ENCODE measurements around the gene ZNF892.
A peak's percentile ranks its signal among the peaks of the same experiment; 100 is the strongest.

The ZNF892 gene

DNA sequence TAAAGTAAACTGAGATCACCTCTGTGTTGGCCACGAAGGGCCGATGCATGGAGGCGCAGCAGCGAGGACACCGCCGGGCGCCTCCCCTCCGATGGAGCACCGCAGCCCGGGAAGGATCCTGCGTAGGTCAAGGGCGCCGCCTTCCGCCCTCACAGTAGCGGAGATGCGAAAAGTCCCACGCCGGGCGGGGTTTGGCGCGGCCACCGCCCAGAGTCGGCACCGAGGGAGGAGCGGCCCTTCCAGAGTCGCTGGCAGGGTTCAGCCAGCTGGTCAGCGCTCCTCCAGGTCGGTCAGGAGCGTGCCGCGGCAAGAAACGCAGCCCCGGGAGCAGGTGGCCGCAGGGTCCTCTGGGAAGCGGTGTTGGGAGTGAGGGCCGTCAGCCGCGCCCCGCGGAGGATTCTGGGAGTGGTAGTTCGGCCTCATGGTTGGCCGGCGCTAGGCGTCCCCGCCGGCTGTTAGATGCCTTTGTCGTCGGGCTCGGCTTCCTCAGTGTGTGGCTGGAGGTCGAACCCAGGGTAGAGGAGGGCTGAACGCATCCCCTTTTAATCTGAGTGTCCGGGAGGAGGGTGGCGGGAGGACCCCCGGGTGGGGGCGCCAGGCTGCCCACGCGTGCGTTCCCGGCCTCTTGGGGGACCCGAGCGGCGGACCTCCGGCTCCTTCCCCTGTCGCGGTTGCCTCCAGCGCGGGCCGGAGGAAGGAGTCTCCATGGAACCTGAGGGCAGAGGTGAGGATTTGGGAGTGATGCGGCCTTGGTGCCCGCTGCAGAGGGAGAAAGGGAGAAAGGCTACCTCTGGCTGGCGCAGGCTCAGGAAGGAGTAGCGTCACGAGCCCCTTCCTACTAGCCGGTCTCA lies at the start of gene ZNF892:
ZNF892 (plus strand) TSS at position 411 of the 851 bp plus-strand sequence; CDS start at position 706, 295 bp downstream.
- peak; percentile 88 for DNase-seq (ENCODE audit: low read depth)

DNA sequence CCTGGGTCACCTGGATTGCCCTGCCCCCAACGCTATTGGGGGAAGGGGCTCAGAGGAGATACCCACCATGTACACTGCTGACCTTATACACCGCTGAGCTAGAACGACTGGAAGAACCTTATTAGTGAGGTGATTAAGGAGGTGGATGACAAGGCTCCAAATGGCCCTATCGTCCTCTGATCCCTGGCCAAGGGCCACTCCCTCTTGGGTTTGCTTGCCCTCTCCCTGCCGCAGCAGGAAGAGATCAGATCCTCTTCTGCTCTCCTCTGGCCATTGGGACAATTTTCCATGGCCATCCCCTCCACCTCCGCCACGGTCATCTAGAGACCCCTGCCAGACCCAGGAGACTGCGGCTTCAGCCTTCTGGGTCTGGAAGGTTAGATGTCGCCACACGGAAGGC lies 48.9 kb upstream of the ZNF892 start:
- no peak for DNase-seq (ENCODE audit: low read depth)

DNA sequence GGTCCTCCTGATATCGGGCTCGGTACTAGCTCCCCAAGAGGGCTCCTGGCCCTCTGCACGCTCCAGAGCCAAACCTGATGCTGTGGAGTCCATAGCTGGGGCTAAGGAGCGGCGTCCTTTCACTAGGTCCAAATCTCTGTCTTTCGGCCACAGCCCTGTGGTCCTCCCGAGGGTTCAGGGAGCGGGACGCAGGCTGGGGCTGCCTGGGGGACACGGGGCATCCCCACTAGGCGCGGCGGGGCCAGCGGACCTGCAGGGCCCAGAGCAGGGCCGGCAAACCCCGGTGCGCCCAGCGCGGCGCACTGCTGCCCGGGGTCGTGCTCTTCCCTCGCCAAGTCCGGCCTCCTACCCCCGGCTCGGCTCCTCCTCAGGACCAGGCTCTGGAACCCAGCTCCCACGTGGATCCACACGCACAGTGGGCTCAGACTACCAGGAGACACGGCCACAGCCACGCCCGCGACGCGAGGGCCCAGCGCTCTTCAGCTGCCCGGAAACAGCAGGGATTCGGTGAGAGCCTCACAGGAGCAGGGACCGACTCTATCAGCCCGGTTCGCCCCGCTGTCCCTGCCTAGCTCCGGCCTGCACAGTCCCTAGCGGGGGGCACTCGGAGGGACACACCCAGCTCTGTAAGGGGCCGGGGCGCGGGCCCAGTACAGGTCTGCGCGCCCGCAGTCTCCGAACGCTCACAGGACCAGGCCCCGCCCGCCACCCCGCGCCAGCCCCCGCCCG lies 48.3 kb upstream of the ZNF892 start:
- peak; percentile 48 for DNase-seq (ENCODE audit: low read depth)

DNA sequence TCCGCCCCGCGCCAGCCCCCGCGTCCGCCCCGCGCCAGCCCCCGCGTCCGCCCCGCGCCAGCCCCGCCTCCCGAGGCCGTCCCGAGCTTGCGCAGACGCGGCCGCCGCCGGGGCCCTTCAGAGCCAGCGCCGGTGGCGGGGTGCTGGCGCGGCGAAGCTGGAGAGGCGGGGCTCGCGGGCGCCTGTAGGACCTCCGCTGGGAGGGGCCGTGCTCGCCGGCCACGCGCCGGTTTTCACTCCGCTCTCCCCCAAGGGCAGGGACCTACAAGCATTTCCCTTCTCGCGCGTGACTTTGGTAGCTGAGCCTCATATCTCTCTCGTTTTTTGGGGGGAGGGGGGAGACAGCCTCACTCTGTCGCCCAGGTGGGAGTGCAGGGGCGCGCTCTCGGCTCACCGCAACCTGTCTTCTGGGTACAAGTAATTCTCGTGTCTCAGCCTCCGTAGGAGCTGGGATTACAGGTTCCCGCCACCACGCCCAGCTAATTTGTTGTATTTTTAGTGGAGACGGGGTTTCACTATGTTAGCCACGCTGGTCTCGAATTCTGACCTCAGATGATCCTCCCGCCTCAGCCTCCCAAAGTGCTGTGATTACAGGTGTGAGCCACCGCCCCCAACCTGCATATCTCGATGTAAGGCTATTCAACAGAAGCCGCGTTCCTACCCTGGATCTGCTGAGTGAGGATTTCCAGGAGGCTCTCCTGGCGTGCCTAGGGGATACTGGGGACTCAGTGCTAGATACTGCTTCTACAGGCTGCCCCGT lies 47.5 kb upstream of the ZNF892 start, which contains the start of gene ZNF514:
ZNF514 (minus strand) TSS at position 159 of the 760 bp plus-strand sequence. CDS start 6,595 bp downstream, outside the sequence.
- peak; percentile 78 for DNase-seq (ENCODE audit: low read depth)

DNA sequence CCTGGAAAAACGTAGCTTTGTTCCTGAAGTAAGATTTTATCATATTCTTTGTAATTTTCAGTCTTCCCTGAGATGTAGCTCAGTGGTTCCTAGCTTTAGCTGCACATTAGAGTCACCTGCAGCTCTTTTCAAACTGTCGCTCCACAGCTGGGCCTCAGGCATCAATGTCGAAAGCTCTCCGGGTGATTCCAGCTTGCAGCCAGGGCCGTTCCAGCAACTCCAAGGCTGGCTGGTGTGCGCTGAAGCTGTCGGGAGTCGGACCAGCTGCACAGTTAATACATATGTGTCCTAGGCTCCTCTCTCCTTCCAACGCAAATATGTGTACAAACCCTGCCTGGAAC lies 42.3 kb upstream of the ZNF892 start:
- DNase-seq (ENCODE audit: low read depth), result no peak

DNA sequence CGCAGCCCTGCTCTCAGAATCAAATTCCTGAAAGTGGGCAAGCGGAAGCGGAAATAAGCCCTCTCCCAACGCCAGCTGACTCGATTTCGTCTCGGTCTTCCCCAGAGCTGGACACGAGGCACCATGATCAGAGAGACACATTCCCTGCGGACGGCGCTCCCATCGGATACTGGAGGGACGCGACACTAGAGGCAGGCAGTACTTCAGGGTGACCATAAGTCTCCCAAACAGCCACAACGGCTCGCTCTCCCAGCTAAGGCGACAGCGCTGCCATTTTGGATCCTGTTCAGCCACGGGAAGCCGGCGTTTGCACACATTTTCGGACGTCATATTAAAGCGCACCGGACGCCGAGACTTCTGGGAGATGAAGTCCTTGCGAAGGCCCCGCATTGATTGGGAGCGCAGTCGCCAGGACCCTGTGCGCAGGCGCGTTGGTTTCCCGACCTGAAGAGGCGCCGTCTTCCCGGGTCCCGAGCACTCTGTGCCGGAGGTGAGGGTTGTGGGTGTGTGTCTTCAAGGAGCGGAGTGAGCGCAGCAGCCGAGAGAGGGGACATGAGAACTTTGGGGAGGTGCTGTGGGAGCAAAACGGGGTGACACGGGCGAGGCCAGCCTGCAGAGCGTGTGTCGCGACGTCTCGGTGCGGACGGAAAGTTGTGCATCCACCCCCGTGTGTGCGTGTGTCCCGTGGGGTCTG lies 41.8 kb upstream of the ZNF892 start, which contains the start of gene ZNF2:
ZNF2 (plus strand) TSS at position 439 of the 694 bp plus-strand sequence. CDS start 10,418 bp downstream, outside the sequence.
- DNase-seq (ENCODE audit: low read depth), result peak; percentile 97

DNA sequence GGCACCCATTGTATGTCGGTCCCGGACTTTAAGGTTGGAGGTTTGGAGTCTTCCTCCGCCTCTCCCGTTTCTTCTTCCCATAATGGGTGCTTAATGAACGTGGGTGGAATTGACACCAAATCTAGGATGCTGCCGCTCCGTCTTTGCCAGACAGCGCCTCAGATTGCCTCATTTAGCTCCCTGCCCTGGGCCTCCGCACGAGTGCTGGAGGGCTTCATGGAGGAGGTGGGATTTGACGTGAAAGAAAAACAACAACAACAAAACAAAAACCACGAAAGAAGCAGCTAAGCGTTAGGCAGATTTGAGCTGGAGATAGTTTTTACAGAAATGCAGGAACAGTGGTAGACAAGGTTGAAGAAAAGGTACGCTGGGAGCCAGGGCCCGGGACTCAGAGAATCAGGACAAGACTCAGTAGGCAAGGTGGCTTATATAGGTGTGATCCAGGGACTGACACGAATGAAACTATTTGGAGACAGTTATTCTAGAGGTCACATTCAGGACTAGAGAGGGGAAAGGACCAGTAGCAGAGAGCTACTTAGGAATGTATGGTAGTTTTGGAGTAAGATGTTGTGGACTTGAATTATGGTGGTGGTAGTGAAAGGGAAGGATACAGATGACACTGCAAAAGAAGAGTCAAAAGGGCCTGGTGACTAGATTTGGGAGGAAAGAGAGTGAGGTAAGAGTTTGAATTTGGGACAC lies 41.1 kb upstream of the ZNF892 start:
- no peak for DNase-seq (ENCODE audit: low read depth)

DNA sequence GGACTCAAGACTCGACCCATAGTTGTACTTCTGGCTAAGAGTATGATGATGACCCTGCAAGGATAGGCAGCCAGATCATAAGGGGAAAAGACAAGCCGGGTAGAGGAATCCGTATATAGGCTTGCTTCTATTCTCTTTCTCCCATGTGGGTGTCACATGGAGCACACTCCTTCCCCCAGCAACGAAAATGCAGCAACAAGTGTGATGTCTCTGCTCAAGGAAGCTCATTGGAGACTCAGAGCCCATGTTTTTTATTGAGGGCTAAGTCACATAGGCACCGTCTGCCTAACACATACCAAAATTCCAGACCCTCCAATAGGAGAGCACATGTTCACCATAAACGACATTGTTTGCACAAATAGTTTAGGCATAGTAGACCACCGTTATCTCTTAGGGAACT lies 35.4 kb upstream of the ZNF892 start:
- no peak for DNase-seq (ENCODE audit: low read depth)

DNA sequence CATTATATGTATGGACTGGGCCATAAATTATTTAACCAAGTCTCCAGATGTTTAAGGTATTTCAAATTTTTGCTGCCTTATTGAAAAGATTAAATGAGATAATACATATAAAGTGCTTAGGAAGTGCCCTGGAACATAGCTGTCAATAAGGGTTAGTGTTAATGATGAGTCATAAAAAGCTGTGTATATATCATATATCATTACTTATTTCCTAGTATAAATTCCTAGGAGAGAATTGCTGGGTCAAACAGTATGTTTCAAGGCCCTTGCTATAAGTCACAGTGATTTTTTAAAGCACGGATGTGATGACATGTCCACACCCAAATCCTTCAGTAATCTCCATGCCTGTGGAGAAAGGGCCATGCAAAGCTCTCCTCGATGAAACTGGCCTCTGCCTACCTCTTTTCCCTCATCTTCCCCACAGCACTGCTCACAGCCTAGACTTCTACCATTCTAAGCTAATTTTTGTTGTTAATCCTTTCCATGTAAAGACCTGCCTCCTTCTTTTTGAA lies 33.2 kb upstream of the ZNF892 start:
- peak; percentile 20 for DNase-seq (ENCODE audit: low read depth)

DNA sequence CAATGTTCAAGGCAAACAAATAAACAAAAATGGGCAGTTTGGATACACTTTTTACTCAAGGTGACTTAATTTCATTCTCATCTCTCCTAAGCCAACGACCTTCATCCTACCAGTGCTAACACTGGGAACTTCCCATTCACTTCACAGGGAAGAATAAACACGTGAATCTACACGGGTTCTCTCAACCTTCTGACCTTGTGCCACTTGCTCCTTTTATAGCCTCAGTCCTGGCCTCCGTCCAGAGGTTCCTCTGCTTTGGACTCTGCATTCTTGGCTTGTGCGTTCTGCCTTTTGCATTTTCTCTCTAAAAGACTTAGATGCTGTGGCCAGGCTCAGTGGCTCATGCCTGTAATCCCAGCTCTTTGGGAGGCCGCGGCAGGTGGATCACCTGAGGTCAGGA lies 27.9 kb upstream of the ZNF892 start:
- DNase-seq (ENCODE audit: low read depth), result no peak

DNA sequence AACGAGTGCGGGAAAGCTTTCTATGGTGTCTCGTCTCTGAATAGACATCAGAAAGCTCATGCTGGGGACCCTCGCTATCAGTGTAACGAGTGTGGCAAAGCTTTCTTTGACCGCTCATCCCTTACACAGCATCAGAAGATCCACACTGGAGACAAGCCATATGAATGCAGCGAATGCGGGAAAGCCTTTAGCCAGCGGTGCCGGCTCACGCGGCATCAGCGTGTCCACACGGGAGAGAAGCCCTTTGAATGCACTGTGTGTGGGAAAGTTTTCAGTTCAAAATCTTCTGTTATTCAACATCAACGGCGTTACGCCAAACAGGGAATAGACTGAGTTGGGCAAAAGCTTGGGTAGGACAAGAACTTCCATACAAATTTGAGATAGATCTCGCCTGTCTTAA lies 25.5 kb upstream of the ZNF892 start:
- no peak for DNase-seq (ENCODE audit: low read depth)

DNA sequence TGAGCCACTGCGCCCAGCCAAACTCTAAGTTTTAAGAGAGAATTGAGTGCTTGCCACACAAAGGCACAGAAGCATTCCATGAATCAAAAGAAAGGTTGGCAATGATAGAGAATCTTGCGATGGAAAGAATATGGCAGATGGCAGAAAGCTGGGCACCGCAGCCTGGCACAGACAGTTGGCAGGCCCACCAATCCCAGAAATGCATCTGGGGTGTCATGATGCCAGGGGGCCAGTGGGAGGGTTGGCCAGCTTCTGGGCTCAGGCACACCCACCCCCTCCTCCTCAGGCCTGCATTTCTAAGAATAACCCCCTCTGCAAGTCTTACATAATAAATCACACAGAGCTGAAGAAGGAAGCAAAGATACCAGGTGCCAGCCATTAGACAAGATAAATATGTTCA lies 22.1 kb upstream of the ZNF892 start:
- no peak for DNase-seq (ENCODE audit: low read depth)

DNA sequence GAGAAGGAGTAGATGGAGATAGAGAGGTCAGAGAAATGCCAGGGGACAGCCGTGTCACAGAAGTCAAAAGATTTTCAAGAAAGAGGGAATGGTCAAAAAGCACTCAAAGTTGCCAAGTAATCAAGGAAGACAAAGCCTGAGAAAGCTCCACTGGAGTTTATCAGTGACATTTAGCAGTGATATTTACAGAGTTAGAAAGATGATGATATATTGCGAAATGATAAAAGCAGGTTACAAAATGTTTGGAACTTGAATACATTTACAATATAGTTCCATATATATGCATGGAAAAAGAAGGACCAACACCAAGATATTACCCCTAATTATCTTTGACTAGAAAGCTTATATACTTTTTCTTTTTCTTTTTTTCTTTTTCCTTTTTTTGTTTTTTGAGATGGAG lies 21.3 kb upstream of the ZNF892 start:
- no peak for DNase-seq (ENCODE audit: low read depth)

DNA sequence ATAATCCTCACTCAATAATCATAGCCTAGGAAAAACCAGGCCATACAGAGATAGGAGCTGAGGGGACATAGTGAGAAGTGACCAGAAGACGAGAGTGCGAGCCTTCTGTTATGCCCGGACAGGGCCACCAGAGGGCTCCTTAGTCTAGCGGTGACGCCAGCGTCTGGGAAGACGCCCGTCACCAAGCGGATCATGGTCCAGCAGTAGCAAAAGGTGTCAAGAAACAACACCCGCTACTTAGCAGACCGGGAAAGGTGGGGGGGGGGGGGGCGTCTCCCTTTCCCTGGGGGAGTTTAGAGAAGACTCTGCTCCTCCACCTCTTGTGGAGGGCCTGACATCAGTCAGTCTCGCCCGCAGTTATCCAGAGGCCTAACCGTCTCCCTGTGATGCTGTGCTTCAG lies 14.4 kb upstream of the ZNF892 start:
- DNase-seq (ENCODE audit: low read depth), result peak; percentile 26

DNA sequence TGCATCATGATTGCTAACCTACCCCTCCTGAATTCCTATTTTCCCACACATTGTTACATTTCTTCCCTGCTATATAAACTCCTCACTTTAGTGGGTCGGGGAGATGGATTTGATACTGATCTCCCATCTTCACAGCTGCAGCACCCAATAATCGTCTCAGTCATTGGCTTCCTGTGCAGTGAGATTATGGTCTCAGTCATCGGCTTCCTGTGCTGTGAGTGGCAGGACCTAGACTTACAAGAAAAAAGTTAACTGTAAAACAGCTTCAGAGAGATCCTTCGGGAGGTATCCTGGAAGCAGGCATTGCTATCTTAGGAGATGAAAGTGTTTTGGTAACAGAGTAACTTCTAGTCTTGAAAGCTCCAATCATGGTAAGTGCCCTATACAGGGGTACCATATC lies 3.4 kb upstream of the ZNF892 start:
- DNase-seq (ENCODE audit: low read depth), result no peak

DNA sequence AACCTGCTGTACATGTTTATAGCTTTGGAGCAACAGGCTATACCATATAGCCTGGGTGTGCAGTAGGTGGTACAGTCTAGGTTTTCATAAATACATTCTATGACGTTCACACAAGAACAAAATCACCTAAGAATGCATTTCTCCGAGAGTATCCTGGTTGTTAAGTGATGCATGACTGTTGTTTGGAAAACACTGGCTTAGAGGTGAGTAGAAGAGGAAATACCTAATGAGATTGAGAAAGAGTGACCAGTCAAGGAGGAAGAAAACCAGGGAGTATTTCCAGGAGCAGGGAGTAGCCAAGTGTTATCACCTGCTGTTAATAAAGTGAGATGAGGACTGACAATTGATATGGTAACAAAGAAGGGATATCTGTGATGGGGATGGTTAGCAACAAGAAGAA lies 2.9 kb upstream of the ZNF892 start:
- DNase-seq (ENCODE audit: low read depth), result no peak

DNA sequence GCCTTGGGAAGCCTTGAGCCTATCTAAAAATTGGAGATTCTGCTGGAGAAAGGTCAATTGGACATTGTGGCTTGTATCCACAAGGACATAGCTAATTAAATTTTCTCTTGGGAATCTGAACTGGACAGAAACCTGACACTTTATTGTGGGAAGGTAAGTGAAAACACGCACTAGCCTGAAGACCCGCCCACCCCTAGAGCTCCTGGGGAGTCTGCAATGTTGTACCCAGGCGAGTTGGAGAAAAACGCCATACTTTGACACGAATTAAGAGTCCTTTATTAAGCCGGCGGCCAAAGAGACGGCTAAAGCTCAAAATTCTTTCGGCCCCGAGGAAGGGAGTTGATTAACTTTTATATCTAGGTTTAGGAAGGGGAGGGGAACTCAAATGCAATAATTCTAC lies 1.2 kb upstream of the ZNF892 start:
- DNase-seq (ENCODE audit: low read depth), result no peak

DNA sequence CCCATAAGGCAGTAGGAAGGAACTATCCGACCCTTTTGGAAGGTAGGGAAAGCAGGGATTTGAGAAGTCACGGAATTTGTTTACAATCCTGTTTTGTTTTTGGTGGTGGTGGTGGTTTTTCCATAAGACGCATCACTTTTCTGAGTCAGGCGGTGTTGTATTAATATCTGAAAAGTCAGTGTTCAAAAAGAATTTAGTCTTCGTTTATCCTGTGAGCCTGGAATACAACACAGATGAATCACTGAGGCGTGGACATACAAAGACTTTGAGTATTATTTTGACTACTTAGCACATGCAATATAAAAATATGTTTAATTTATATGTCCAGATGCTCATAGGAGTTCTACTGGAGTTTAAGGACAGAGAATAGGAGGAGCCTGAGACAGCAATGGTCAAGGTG lies 785 bp downstream of the ZNF892 start:
- no peak for DNase-seq (ENCODE audit: low read depth)

DNA sequence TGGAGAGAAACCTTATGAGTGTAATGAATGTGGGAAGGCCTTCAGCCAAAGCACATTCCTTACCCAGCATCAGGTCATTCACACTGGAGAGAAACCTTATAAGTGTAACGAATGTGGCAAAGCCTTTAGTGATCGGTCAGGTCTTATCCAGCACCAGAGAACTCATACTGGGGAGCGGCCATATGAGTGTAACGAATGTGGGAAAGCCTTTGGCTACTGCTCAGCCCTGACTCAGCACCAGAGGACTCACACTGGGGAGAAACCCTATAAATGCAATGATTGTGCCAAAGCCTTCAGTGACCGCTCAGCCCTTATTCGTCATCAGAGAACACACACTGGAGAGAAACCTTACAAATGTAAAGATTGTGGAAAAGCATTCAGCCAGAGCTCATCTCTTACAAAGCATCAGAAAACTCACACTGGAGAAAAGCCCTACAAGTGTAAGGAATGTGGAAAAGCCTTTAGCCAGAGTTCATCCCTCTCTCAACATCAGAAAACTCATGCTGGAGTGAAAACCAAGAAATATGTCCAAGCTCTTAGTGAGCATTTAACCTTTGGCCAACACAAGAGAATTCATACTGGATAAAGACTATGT lies 7.8 kb downstream of the ZNF892 start:
- DNase-seq (ENCODE audit: low read depth), result no peak

DNA sequence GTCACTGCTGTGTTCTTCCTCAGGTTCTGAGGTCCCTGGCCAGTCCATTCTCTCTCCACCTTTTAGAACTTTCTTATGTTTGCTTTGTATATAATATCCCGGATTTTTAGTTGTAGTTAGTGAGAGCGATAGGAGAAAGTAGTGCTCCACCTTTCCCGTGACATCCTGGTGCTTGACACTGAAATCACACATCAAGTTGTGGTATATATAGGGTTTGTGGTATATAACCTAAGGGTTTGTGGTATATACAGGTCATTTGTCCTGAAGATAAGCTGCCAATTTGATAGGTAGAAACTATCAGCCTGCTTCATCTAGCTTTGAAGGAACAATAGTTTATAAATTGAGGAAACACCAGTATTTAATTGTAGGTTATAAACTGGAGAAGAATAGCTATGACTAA lies 13.1 kb downstream of the ZNF892 start:
- no peak for DNase-seq (ENCODE audit: low read depth)

DNA sequence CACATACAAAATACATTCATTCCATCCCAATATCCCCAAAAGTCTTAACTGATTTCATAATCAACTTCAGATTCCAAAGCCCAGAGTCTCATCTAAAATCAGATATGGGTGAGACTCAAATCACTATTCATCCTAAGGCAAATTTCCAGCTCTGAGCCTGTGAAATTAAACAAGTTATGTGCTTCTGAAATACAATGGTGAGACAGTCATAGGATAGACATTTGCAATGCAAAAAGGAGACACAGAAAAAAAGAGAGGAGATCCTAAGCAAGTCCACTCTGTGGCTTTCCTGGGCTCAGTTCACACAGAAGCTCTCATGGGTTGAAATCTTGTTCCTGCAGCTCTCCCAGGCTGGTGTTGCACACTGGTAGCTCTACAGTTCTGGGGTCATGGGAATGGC lies 18.3 kb downstream of the ZNF892 start:
- DNase-seq (ENCODE audit: low read depth), result no peak

Measured in fibroblast of gingiva (primary cell).